ENCODE measurements around the gene CPNE6.

The CPNE6 gene

DNA sequence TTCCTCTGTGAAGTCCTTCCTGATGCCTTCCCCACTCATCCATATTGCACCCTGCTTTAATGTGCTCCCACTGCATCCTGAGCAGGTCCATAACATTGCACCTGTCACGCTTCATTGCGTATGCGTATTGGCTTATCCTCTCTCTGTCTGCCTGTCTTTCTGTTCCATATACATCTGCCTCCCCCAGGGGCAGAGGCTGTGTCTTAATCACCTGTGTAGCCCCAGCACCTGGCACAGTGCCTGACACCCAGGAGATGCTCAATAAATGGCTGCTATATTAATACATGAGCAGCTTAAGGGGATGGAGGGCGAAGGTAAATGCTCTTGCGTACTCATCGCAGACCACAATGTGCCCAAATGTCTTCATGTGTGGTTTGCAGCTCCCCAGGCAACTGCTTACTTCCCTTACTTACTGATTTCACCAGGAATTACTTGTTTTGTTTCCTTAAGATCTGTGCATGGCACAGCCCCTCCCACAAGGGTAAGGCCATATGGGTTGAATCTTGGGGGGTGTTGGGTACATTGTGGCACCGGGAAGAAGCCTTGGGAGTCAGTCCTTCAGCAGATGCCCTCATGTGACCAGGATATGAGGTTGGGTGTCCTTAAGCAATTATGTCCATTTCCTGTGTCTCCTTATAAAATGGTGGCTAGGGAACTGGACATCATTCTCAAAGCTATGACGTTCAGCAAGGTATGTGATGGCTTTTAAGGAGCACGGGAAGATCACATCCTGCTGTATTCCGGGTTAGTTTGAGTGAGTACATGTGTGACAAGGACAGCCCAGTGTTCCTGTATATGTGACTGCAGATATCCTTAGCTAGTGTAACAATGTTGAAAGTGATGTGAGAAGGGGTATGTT, 848 bp upstream of the CPNE6 start:
- no peak for DNase-seq

DNA sequence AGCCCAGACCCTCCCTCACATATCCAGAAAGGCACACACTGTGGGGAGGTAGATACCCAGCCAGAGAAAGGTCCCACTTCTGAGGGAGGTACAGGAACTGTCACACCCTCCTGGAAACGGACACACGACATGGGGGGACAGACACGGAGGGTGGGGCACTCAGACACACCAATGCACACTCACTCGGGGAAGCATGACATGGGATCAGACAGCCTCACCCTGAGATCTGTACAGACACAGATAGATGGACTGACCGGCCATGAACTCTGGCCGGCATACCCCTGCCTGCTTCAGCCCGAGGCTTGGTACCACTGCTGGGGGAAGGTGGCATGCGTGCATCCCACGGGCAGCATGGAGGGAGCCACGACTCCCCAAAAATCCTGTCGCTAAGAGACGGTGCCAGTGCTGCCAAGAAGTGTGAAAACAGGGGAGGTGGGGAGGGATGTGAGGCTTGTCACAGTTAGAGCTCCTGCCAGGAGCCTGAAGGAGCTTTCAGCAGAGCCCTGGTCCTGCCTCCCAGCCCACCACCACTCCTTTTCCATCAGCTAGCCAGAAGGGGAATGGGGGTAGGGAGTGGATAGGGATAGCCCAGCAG, 571 bp downstream of the CPNE6 start:
- DNase-seq, result no peak

DNA sequence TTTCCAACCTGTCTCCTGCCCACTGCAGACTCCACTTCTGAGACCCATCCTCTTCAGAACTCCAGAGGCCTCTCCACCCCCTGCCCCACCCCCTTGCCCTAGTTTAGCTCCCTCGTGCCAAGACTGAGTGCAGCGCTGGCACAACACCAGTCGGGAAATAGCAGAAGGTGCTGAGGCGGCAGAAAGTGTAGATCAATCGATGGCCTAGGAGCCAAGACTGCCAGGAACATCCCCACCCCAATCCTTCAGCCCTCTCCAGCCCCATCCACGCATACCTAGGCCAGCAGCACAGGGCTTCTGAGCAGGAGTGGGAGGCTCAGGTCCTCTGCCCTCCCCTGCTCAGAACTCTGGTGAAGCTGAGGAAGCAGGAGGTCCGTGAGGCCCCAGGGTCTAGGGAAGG, 1.1 kb downstream of the CPNE6 start:
- DNase-seq, result no peak

DNA sequence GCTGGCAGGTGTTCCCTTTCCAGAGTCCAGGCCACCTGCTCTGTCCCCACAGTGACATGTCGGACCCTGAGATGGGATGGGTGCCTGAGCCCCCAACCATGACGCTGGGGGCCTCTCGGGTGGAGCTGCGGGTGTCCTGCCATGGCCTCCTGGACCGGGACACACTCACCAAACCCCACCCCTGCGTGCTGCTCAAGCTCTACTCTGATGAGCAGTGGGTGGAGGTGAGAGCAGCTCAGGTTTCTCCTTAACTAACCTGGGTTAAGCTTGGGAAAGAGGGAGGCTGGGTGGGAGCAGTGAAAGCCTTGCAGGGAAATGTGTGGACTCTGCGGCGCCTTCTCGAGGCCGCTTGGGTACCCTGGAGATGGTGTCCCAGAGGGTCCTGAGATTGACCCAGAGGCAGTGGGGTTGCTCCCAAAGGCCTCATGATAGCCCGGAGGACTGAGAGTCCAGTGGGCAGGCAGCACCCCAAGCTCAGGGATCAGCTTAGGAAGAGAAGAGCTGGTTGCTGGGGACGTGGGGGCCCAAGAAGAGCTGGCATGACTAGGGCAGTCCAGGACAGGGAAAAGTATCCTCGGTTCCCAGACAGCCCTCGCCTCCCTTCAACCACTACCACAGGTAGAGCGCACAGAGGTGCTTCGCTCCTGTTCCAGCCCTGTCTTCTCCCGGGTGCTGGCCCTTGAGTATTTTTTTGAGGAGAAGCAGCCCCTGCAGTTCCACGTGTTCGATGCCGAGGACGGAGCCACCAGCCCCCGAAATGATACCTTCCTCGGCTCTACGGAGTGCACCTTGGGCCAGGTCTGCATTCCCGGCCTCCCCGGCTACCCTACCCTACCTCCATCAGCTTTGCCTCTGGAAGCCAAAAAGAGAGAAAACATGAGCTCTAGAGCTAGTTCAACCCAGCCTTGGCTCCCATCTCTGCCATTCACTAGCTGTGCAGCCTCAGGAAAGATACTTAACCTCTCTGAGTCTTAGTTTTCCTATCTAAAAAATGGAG, 1.8 kb downstream of the CPNE6 start:
- no peak for DNase-seq

DNA sequence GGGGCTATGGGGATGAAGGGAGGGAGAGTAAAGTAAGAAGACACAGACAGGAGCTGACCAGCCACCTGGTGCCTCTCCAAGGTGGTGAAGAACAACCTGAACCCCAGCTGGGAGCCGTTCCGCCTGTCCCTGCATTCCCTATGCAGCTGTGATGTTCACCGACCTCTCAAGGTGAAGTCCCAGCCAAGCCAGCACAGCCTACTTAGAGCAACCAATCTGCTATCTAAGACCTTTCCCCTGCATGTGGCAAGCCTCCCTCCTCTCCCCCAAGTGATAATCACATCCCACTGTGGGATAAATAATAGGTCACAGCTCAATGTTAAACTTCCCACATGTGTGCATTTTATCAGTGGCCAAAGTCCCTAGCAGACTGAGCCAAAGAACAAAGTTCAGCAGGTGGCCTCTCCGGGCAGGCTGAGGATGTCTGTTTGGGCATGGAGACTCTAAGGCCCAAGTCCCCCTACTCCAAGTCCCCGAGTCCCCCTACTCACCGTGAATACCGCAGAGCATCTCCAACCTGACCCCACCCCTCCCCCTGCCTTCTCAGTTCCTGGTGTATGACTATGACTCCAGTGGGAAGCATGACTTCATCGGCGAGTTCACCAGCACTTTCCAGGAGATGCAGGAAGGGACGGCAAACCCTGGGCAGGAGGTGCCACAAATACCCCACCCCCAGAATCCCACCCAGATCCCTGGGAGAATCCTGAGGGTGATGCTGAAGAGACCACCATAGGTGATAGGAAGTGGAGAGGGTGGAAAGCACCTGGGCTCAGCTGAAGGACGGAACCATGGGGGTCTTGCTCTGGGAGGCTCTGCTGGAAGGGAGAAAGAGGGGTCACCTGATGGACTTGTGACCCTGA, 3.5 kb downstream of the CPNE6 start:
- no peak for DNase-seq

DNA sequence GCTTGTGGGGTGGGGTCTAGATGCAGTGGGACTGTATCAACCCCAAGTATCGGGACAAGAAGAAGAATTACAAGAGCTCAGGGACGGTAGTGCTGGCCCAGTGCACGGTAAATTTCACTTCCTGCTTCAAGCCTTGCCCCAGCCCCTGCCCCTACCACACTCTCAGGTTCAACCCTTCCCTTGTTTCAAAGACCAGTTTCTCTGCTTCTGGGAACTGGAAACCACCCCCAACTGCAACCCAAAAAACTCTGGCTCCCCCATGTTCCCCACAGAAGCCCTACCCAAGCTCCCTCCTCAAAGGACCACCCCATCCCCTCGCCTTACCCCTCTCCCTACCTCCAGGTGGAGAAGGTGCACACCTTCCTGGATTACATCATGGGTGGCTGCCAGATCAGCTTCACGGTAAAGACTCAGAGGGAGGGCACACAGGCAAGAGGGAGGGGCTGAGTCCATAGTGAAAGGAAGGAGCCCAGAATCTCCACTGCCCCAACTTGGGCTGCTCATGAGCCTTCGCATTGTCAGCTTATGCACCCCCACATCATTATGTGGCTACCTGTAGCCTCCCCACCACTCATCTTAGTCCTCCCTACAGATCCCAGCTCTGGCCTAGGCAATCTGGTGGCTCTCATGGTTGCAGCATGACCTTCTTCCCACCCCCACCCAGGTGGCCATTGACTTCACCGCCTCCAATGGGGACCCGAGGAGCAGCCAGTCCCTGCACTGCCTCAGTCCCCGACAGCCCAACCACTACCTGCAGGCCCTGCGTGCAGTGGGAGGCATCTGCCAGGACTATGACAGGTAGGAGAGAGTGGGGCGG, 4.3 kb downstream of the CPNE6 start:
- DNase-seq, result no peak

DNA sequence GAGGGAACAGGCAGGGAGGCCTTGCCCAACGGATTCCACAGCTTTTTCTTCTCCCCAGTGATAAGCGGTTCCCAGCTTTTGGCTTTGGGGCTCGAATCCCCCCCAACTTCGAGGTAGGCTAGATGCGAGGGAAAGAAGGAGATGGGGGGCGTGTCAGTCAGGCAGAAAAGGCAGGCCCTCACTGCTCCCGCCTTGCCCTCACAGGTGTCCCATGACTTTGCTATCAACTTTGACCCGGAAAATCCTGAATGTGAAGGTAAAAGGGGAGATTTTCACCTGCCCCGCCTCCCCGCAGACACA, 4.9 kb downstream of the CPNE6 start:
- no peak for DNase-seq

DNA sequence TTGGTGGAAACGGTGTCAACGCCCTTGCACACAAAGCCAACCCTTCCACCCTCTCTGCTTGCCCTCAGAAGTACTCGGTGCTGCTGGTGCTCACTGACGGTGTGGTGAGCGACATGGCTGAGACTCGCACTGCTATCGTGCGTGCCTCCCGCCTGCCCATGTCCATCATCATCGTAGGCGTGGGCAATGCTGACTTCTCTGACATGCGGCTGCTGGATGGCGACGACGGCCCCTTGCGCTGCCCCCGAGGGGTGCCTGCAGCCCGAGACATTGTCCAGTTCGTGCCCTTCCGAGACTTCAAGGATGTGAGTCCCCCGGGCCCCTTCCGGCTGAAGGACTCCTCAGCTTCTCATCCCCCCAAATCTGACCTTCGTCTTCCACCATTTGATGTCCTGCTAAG, 5.7 kb downstream of the CPNE6 start:
- no peak for DNase-seq

DNA sequence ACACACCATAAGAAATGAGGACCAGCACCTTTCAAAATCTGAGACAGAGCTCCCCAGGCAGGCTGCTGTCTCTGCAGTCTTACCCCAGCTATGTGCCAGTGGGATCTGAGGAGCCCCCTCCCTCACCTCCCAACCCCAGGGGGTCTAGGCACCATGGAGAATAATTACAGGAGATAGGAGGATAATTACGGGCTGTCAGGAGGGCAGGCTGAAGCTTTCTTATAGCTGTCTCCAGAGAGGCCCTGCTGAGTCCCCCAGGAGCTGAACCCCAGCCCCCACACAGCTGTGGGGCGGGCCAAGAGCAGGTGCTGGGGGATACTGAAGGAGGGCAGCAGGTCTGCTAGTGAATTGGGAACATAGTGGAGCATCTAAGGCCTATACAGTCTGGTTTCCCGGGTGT, 6.8 kb downstream of the CPNE6 start:
- DNase-seq, result no peak

DNA sequence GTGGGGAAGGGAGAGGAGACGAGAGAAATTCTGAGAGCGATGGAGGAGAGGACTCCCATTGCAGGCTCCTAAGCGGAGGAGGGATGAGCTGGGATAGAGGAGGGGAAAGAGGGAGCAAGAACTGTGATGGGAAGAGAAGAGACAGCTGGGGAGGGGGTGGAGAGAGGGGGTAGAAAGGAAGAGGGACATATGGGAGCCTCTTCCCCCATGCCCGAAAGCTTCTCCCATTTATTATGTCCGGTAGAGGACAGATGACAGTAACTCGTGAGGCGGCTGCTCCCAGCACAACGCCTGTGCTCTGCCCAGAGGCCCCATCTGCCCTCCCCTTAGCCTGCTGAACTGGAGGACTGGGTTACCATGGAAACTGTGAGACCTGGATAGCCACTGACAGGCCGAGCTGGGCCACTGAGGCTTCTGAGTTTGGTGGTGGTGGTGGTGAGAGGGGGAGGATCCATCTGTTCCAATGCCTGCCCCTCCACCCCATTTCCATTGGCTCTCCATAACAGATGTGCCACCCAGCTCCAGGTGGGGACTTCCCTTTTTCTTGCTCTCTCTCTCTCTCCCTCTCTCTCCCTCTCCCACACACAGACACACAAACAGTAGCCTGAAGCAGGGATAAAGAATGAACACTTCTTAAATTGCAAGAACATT, 8.3 kb downstream of the CPNE6 start:
- no peak for DNase-seq

DNA sequence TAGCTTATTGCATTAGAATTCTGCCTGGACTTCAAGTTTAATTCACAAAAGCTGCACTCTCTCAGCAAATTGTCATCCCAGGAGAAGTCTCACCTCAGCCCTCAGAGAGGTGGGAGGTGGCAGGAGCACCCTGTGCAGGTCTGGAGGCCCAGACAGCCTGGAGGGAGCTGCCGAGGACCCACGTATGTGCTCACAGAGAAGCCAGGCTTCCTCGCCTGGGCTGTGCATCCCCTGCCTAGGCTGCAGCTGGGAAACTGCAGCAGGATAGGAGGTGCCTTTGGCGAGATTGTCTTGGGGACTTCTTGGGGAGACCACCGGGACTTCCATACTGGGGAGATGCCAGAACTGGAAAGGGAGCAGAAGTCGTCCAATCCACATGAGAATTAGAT, 8.8 kb downstream of the CPNE6 start:
- no peak for DNase-seq

DNA sequence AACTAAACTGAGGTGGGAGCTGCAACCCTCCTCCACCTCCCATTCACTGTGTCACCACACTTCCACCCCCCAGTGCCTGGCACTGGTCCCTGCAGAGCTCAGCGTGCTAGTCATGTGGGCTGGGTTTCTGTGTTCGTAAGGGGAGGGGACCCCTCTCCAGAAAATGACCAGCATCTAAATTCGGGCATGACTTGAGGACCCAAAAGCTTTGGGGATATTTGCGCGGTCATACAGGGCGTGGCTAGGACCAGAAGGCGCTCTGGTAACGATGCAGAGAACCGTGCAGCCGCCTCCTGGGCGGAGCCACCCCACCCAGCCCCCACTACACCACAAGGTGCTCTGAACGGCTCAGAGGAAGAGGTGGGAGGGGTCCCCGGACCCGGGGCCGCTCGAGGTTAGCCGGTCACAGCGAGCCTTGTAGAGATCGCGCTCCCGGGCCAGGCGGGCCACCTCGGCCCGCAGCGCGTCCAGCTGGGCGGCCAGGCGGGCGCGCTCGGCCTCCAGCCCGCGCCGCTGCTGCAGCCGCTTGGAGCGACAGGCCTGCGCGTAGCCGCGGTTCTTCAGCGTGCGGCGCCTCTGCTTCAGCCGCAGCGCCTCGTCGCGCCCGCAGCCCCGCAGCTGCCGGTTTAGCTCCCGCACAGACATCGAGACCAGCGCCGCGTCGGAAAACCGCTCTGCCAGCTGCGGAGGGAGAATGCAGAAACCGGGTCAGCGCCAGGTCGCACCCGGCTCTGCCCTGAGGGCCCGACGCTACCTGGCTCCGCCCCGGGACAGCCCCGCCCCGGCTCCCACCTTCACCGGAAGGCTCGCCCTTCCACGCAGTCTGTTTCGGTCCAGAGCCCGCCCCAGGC, 9.8 kb downstream of the CPNE6 start:
- no peak for DNase-seq

DNA sequence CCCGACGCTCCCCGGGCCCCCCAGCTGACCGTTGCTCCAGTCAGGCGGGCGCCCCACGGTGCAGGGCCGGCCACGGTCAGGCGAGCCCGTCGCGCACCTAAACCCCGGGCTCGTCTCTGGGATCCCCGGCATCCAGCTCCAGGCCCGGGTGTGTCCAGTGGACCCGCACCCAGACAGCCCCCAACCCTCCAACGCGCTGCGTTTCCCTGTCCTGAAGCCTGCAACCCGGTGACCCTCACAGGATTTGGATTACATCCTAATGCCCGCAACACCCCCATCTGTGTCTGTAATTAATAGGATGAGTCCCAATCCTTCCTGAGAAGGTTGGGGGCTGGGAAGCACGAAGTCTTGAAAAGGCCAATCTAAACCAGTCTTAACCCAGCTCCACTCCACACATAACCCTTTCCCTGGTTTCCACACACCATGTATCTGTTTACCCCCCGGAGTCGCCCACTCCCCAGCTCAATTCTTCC, 10.4 kb downstream of the CPNE6 start:
- DNase-seq, result no peak

DNA sequence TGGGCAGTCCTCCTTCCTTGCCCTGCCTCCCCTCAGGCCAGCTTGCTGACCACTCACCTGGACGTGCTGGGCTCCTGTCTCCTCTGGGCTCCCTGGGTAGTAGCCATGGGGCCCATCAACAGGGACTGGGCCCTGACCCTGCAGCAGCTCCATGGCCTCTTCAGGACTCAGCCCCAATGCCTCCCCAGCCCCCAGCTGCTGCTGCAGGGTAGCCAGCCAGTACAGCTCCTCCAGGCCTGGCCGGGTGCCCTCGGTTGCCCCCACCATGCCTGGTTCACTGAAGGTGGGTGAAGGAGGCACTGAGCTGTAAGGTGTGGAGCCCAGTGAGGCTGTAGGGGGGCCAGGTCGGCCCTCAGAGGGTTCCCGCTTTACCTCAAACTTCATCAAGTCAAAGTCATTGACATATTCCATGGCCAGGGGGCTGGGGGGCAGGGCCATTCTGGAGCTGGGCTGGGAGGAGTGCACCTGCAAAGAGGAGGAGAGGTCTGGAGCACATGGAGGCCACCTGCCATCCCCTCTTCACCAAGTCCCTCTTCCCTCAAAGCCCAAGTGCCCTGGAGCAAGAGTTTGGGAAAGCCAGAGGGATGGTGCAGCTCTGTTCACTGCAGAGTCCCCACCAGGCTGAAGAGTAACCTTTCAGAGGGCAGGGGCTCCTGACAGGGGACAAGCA, 11.2 kb downstream of the CPNE6 start:
- no peak for DNase-seq

DNA sequence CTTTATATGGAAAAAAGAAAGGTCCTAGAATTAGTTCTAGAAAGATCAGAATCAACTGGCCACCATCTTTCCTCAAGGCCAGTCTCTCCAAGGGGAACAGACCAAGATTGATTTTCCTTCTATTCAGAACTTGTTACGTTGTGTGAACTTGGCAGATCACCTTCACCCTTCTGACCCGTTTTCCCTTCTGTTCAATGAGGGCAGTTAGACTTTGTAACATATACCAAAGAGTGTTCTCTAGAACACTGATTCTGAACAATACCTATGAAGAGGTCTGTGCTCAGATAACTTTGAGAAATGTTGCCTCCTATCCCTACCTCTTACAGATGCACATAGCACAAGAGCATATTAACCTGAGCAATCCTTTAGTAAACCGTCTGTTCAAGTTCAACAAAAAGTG, 12.1 kb downstream of the CPNE6 start:
- DNase-seq, result no peak

DNA sequence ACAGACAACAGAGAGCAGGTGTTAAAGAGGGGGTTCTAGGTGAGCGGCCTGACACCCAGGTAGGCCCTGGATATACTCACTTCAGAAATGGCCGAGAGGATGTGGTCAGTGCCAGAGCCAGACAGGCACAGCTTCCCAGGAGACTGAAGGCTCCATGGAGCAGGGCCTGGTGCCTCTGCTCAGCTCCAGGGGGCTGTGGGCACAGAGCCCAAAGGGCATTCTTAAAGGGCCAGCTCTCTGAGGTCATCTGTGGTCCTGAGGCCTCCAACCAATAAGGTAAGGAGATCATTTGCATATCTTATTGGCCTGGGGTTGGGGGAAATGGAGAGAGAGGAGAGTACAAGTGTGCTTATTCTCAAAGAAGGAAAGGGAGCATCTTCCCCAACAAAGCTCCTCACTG, 13.1 kb downstream of the CPNE6 start:
- no peak for DNase-seq

DNA sequence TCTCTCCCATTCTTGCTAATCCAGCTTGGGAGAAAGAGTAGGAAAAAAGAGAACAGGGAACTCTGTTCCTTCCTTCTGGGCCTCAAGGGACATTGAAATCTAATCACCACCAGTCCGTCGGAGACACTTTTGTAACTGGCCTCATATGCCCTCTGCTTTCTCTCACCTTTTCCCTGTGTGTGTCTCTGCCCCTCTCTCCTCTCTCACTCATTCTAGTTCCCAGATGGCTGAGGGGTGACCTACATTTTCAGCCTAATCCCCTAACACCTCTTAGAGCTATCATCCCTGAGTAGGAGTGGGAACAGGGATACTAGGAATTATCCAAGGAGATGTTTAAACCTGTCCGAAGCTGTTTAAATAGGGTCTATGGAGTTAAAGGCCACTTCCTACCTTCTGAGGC, 13.9 kb downstream of the CPNE6 start:
- no peak for DNase-seq

DNA sequence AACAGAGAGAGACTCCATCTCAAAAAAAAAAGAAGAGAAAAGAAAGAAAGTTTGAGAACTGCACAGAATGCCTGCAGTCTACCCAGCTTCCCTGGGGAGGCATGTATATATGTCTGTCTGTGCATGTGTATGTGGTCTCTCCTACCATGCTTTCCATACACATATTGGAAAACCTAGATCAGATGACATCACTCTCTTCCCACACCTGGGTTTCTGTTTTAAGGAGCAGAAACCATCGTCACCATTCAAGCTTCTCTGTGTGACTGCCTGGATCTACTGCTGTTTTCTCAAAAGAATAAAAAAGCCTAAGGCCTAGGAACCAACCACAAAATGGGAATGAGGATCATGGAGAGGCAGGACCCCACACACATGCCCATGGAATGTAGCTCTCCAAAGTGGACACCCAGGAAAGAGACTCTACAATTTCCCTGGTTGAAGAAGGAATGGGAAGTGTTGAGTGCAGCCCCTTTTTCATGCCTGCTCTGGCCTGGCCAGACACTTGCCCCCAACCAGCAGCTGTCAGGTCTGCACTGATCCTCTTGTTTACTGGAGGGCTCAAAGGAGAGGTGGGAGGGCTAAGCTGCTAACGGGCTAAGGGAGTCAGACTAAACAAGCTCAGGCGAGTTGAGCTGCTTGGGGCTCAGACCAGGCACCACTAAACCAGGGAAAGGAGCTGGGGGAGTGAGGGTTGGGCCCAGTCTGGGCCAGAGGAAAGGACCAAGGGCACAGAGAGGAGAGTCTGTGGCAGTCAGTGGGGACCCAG, 15.0 kb downstream of the CPNE6 start:
- DNase-seq, result no peak

DNA sequence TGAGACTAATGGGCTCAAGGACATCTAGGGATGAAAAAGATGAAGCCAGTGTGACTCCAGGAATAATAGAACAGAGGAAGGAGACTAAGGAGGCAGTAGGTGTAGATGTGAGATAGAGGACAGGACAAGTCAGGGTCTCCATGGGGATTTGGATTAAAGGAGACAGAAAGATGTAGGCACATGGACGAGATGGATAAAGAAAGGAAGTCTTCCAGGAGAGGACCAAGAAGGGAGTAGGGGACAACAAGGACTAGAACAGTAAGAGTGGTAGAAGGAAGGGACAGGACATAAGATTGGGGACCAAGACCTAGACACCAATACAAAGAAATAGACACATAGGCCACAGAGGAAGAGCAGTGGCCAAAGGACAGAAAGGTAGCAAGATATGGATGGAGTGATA, 15.6 kb downstream of the CPNE6 start:
- no peak for DNase-seq
